Progenitor cell of endocrine pancreas (in vitro differentiated cells): ENCODE results near the gene PTH2R. TPM values are rescaled to one million over a fixed set of nuclear protein-coding genes. Genes with fewer than 3 reads are reported as not detected.
"Not testable (repeated sequence)": the region's sequence is repeated elsewhere in the genome, so short reads cannot be mapped to it uniquely, and the experiment has no call there.

Experiments used
- DNase-seq: peaks from one replicate; pipeline ENCODE4 v3.0.0; 2021; ENCODE audit warnings: low spot score; ENCODE audit not compliant: unreplicated experiment
- H3K27ac Mint-ChIP-seq: 2 replicates; pipeline ENCODE4 v1.8.0; 2021; ENCODE audit warnings: mild to moderate bottlenecking, moderate library complexity, mixed read lengths
- H3K27me3 Mint-ChIP-seq: 2 replicates; pipeline ENCODE4 v1.8.0; 2021; ENCODE audit warnings: mixed read lengths
- H3K36me3 Mint-ChIP-seq: 2 replicates; pipeline ENCODE4 v1.8.0; 2022; ENCODE audit warnings: mixed read lengths; ENCODE audit not compliant: insufficient read depth
- H3K4me1 Mint-ChIP-seq: 2 replicates; pipeline ENCODE4 v1.8.0; 2021; ENCODE audit warnings: low read depth, mixed read lengths
- H3K4me3 Mint-ChIP-seq: 2 replicates; pipeline ENCODE4 v1.8.0; 2021; ENCODE audit warnings: low read depth, mild to moderate bottlenecking, moderate library complexity, mixed read lengths
- H3K9me3 Mint-ChIP-seq: 2 replicates; pipeline ENCODE4 v1.8.0; 2021; ENCODE audit warnings: low read depth, mixed read lengths
- CTCF ChIP-seq: fragments of 200-600 bp; sonication (generic); IDR thresholded peaks from one replicate; pipeline ENCODE4 v1.5.0; 2021; ENCODE audit warnings: antibody characterized with exemption, mild to moderate bottlenecking; ENCODE audit not compliant: unreplicated experiment
- total RNA-seq: library from RNA; stranded (reverse); gene quantifications from 2 replicates; pipeline ENCODE4 v1.2.1, GENCODE V29; 2021

The PTH2R gene
- total RNA-seq, 1 donor from 2014 or later = 3.5 TPM

GRCh38 chr2:208426412-208427045 lies 19.9 kb downstream of the PTH2R start:
- no peak for DNase-seq
- no peaks in the 10 kb centered on the region for H3K27me3 Mint-ChIP-seq
- no peak overlapping the region for H3K4me3 Mint-ChIP-seq
- peaks cover 12% of the 10 kb centered on the region for H3K9me3 Mint-ChIP-seq
- no peak for TF ChIP-seq CTCF
- no peak overlapping the region for H3K27ac Mint-ChIP-seq
- no peaks in the 10 kb centered on the region for H3K36me3 Mint-ChIP-seq
- peaks cover 8% of the 10 kb centered on the region for H3K4me1 Mint-ChIP-seq

DNA sequence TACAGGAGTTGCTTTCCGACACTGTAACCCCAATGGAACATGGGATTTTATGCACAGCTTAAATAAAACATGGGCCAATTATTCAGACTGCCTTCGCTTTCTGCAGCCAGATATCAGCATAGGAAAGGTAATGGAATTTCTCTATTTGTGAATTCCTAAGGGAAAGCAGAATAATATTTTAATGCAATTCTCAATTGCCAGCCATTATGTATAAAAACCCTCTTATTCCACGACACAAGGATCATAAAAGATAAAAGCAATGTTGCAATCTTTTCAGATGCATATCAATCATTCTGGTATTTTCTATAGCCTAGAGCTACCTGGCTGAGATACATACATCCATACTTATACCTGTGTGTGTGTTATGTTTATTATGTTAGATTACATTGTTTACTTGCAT lies 31.2 kb downstream of the PTH2R start:
- H3K4me1 Mint-ChIP-seq = no peaks in the 10 kb centered on the region
- no peak for TF ChIP-seq CTCF
- no peak for DNase-seq
- peaks cover 4% of the 10 kb centered on the region for H3K27me3 Mint-ChIP-seq
- no peak overlapping the region for H3K4me3 Mint-ChIP-seq
- H3K36me3 Mint-ChIP-seq = no peaks in the 10 kb centered on the region
- no peaks in the 10 kb centered on the region for H3K9me3 Mint-ChIP-seq
- no peak overlapping the region for H3K27ac Mint-ChIP-seq

DNA sequence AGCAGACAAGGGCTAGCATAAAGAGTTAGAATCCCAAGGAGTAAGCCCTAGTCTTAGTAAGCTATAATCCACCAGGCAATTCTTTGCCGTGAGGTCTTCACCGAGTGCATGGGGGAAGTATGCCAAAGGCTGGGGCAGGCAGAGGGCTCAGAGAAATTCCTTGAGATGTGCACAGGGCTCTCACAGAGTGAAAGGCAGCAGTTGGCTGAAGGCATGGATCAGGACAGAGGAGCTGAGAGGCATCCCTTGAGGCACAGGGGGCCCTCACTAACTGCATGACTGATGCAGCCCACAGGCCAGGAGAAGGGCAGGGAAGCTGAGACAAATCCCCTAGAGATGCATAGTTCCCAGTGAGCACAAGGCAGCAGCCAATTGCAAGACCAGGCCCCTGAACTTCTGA lies 34.1 kb downstream of the PTH2R start:
- peaks cover 4% of the 10 kb centered on the region for H3K27me3 Mint-ChIP-seq
- no peak for DNase-seq
- H3K4me3 Mint-ChIP-seq = no peak overlapping the region
- no peaks in the 10 kb centered on the region for H3K36me3 Mint-ChIP-seq
- H3K27ac Mint-ChIP-seq = no peak overlapping the region
- TF ChIP-seq CTCF = no peak
- H3K4me1 Mint-ChIP-seq = no peaks in the 10 kb centered on the region
- no peaks in the 10 kb centered on the region for H3K9me3 Mint-ChIP-seq

- Mint-ChIP-seq H3K4me3 (no peak overlapping the region), H3K27me3 (no peaks in the 10 kb centered on the region), H3K36me3 (no peaks in the 10 kb centered on the region), H3K9me3 (no peaks in the 10 kb centered on the region), H3K27ac (no peak overlapping the region), H3K4me1 (no peaks in the 10 kb centered on the region)
- DNase-seq = no peak
- no peak for TF ChIP-seq CTCF
Measured at GRCh38 chr2:208441951-208442350, 35.4 kb downstream of the PTH2R start.

DNA sequence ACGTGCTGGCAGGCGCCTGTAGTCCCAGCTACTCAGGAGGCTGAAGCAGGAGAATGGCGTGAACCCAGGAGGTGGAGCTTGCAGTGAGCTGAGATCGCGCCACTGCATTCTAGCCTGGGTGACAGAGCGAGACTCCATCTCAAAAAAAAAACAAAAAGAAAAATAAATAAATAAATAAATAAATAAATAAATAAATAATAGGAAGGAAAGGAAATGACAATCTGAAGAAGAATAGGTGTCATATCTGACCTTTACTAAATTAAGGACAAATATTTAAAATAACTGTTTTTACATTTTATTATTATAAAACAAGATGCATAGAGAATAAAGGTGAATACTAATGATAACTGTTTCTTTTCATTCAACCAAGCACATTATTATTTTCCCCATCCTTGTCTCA lies 40.9 kb downstream of the PTH2R start:
- H3K9me3 Mint-ChIP-seq, H3K27ac Mint-ChIP-seq, H3K36me3 Mint-ChIP-seq, H3K27me3 Mint-ChIP-seq, DNase-seq, H3K4me1 Mint-ChIP-seq, H3K4me3 Mint-ChIP-seq: not testable (repeated sequence)

DNA sequence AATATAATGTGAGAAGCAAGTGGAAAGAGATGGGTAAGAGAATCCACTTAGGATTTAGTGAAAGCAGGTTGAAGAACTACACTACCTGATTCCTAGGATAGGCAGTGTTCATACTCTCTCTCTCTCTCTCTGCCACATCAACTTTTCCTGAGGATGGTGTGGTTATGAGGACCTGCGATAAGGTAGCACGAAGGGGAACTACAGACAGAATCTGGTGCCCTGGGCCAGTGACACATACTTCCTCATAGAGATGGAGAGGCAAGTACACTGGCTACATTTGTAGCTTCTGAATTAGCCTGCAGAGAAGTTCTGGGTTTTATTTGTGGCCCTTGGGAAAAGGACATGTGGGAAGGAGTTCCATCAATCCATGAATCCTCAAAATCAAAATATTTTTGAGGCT lies 44.5 kb downstream of the PTH2R start:
- Mint-ChIP-seq H3K27ac (no peak overlapping the region), H3K9me3 (no peaks in the 10 kb centered on the region), H3K4me1 (peaks cover 4% of the 10 kb centered on the region), H3K36me3 (no peaks in the 10 kb centered on the region), H3K4me3 (no peak overlapping the region), H3K27me3 (peaks cover 2% of the 10 kb centered on the region)
- DNase-seq = no peak
- TF ChIP-seq CTCF = no peak
